ENCODE measurements around the gene DYNLT4. TPM values are rescaled to one million over a fixed set of nuclear protein-coding genes. Genes with fewer than 3 reads are reported as not detected.

The DYNLT4 gene
- total RNA-seq, 1 donor from 2014 or later = not detected

DNA sequence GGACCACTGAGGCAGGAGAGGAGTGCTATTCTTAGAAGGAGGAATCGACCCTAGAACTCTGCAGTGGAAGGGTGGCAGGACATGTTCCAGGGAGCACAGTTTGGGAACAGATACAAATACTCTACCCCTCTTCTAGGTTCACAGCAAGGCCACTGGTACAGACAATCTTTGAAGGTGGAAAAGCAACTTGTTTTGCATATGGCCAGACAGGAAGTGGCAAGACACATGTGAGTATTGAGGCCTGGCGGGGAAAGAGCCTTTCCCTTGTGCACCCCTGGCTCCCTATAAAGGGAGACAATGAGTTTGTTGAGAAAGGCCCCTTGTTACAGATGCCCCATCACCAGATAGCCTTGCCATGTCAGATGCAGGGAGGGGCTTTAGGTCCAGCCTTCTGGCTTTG lies 49.7 kb downstream of the DYNLT4 start:
- DNase-seq (ENCODE audit: low read depth) = no peak
- no peak overlapping the region for H3K4me3 ChIP-seq (ENCODE audit: low read depth, low read length)
- no peak for TF ChIP-seq CTCF (conservative IDR thresholded peaks at IDR 0.05; ENCODE audit: low read depth, low read length)

Other genes with a start within 250 kb of the DYNLT4 start
- gene TMEM53, start 132.9 kb downstream of the DYNLT4 start, total RNA-seq = 6.3 and 9.3 TPM in 2 replicates
- not detected in 2 replicates for gene ARMH1, start 132.6 kb downstream of the DYNLT4 start, total RNA-seq
- gene RNU5D-1, start 76.2 kb downstream of the DYNLT4 start, total RNA-seq = not detected in 2 replicates
- gene KIF2C, start 67.5 kb downstream of the DYNLT4 start, total RNA-seq = 72.8 and 88.2 TPM in 2 replicates
- gene RPS8, start 31.8 kb downstream of the DYNLT4 start, total RNA-seq = 2,248 and 2,814 TPM in 2 replicates
- 0.07 and 0.12 TPM in 2 replicates for gene BEST4, start 19.2 kb downstream of the DYNLT4 start, total RNA-seq
- 25.5 and 51.1 TPM in 2 replicates for gene PLK3, start 7.0 kb downstream of the DYNLT4 start, total RNA-seq
- gene BTBD19, start 1.2 kb upstream of the DYNLT4 start, total RNA-seq = 0.29 and 2.8 TPM in 2 replicates
- under 0.01 TPM in 1 of 2 replicates, not detected in the other for gene PTCH2, start 35.9 kb upstream of the DYNLT4 start, total RNA-seq
- 27.0 and 36.4 TPM in 2 replicates for gene EIF2B3, start 179.2 kb upstream of the DYNLT4 start, total RNA-seq
- 32.8 and 36.6 TPM in 2 replicates for gene HECTD3, start 204.0 kb upstream of the DYNLT4 start, total RNA-seq
- gene UROD, start 204.9 kb upstream of the DYNLT4 start, total RNA-seq = 104 and 141 TPM in 2 replicates

Data from epithelial cell of proximal tubule (primary cell).